D341Med (cell line): Measurements from ENCODE around the gene MAGEB4.

Experiments used
- DNase-seq: peaks from one replicate; pipeline ENCODE4 v3.0.0; 2012; ENCODE audit warnings: low spot score

MAGEB4 gene

DNA sequence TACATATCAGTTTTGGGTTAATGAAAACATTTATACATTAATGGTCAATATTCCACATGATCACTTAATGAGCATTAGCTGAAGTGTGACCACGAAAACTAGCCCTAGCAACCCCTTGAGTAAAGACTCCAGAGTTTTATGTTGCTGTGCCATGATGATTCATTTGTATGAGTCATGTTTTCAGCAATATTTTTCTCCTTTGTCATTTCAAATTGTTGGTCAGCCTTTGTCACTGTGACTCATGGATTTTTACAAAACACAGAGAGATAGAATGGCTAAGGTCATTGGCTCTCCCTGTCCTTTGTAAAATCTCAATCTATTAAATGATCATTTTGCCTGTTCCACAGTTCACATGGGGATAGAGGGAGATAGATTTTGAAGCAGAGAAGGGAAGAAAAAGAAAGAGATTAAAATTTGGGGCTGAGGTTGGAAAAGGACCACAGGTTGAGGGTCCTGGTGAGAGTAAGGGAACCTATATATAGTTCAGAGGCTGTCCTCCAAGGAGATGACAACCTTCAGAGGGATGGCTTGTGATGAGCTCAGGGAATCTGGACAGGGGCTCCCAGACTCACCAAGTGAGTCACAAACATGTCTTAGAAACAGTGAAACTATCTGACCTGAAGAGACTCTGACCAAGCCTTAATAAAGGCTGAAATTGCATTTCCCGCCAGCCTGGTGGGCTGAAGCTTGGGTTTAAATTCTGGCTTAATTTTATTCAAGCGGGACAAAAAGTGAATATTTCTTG lies 41.8 kb downstream of the MAGEB4 start:
- no peak for DNase-seq
